ENCODE measurements around the gene KRT27.

The KRT27 gene

DNA sequence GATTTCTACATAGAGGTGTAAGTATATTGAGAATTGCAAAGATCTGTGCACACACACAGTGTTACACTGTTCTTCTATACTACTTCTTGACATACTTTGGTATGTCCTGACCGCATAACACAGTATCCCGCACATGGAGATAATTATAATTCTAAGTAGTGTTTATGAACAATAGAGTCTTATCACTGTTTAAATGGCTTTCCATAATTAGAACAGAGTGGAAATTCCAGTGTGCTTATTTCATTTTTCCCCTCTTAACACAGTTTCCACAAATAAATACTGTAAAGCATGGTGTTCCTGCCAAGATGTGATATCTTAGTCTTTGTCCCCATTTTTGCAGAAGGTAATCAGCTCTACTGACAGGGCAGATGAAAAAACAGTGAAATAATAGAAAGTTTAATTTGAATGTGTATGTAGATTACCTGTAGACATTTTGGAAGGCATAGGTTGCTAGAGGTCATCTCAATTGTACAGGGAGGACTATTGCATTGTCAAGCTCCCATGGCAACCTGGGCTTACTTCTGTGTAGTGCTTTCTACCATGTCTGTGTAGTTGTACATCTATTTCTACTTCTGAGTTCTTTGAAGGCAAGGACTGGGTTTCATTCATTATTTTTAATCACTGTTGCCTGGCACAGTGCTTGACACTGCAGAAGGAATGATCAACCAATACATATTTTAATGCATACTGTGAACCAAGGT is 27.5 kb upstream of the KRT27 start:
- peak; percentile 86 for DNase-seq (ENCODE audit: low read depth)

DNA sequence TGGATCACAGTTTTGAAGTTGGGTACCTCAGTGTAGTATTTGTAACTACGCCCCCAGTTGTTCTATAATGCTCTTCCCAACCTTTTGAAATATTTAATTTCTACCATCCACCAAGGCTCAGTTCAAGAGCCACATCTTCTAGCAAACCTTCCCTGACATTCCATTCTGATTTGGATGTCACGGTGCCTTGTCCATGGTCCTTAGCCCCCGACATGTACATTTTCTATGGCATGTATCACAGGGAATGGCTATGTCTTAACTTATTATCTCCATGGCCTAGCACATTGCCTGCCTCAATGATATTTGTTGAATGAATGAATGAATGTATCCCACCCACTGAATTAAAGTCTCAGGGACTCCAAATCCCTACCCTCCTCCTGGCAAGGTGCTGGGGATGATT is 23.8 kb upstream of the KRT27 start:
- DNase-seq (ENCODE audit: low read depth), result peak; percentile 27

DNA sequence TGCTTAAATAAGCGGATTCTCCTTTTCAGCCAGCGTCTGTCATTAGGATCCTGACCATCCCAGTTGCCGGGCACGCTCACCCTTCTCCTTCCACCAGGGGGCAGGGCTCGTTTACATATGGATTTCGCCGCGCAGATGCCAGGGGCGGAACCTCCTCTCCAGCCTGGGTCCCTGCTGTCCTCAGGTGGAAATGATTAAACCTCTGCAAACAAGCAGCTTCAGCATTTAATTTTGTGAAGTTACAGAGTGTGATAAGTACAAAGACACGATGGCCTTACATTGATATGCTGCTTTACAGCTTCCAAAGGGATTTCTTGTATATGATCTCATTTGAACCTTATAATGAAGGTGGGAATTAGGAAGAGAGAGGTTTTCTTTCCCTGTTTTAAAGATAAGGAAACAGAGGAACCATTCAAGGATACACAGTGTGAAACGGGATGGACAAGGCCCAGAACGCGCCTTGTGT is 21.3 kb upstream of the KRT27 start:
- DNase-seq (ENCODE audit: low read depth), result peak; percentile 79

DNA sequence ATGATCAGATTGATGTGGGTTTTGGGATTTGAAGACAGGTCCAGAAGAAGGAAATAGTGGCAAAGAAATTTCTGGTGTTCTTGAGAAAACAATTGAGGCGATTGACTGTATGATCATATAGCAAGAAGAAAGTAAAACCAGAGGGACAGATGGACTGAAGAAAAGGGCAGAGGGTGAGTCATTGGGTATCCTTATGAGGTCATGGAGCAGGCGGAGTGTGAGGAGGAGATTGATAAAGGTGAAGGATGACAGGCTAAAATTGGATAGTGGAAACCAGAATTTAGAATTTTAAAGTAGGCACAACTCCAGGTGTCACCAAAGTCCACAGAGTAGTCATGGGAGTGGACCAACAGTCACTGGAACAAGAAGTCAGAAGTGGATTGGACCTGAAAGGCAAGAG is 18.8 kb upstream of the KRT27 start:
- DNase-seq (ENCODE audit: low read depth), result no peak

DNA sequence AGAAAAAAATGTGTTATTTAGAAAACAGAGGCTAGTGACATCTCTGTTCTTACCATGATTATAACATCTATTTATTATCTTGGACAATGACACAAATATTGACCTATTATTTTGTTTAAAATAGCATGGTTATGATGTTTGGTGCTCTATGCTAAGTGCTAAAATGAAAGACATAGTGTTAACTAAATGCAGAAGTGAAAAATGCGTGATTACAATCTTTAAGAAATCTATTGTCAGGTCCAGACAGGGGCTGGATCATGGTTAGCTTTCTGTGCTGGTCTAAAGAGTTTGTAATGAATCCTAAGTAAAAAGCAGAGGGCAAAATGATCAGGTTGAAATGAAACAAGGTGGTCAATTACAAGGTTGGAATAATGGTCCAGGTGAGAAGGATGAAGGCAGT is 18.0 kb upstream of the KRT27 start:
- no peak for DNase-seq (ENCODE audit: low read depth)

DNA sequence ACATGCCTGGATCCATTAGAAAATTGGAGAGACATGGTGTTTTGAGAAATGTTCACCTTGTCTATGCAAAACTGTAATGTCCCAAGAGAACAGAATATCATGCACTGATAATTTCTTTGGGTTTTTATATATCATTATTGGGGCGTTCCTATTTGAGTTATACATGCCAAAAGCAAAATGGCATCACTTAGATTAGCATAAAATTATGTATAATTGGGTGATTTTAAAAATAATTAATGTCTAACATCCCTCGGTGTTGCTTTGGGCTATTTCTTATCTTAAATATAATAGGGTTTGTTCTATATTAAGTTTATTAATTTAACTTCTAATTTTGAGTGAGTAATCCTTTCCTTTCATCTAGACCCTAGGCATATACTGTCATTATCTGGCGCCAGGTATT is 17.5 kb upstream of the KRT27 start, which contains the start of gene KRT28:
KRT28 (minus strand) TSS at position 101 of the 400 bp plus-strand sequence; CDS start at position 35, 66 bp downstream.
- DNase-seq (ENCODE audit: low read depth), result no peak

DNA sequence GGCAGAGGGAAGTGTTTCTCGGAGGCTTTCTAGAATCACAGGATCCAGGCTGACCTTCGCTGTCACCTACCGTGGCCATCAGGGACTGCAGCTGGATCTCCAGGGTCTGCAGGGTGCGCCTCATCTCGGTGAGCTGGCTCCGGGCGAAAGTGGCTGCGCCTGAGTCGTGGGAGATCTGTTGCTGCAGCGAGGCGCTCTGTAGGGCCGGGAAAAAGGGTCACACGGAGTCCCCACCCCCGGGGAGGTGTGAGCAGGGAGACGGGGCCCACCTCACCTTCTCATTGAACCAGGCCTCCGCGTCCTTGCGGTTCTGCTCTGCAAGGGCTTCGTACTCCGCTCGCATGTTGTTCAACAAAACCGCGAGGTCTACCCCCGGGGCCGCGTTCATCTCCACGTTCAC is 14.5 kb upstream of the KRT27 start:
- no peak for DNase-seq (ENCODE audit: low read depth)

DNA sequence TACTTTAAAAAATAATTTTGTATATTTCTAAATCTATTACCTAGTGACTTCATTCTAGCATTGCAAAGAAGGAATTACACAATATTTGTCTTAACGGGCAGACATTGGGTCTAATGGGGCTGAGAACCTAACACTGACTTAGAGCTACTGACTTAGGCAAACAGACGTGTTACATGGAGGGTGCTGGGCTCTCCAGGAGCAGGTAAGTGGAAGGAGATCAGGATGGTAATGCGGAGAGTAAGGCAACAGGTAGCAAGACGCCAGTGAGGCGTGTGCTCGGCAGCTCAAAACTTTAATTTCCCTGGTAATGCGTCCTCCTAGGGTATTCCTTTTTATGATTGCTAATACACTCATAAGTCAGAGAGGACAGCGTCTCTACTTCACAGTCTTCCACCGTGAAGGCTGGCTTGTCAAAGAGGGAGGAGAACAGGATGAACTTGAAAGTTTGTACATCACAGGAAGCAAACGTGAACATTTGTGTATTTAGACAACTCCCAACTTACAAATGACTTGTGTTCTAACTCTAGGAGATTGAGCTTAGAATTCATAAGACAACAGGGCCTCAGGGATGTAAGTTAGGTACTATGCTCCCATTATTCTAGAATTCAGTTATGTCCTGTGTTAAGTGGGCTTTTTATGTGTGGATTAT is 12.8 kb upstream of the KRT27 start:
- no peak for DNase-seq (ENCODE audit: low read depth)

DNA sequence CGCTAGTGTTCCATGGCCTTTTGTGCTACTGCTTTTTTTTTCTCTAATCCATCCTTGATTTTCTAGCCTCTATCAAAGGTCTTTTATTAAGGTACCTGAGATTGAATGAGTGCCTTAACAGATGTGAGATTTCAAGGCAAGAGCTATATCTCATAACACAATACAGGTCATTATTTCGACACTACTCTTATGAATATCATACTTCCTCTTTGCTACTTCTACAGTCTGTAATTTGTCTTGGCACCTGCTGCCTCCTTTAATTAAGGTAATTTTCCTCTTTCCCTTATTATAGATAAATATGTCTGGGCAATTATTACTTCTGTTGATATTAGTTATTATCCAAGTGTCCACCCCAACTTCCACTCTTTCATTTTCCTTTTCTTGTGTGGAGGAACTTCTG is 12.1 kb upstream of the KRT27 start:
- DNase-seq (ENCODE audit: low read depth), result no peak

DNA sequence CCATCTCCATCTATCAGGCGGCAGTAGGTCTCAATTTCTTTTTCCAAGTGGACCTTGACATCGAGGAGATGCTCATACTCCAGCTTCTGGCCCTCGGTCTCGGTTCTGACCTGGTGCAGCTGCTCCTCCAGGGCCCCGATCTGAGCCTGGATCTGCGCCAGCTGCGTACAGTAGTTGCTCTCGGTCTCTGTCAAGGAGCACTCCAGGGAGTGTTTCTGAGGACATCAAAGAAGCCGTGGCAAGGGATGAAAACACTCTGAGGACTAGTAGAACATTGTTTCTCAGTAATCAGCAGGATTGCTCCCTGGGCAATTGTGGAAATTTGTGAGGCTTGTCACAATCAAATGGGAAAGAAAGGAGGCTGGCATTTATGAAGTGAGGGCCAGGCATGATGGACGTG is 11.5 kb upstream of the KRT27 start:
- DNase-seq (ENCODE audit: low read depth), result no peak

DNA sequence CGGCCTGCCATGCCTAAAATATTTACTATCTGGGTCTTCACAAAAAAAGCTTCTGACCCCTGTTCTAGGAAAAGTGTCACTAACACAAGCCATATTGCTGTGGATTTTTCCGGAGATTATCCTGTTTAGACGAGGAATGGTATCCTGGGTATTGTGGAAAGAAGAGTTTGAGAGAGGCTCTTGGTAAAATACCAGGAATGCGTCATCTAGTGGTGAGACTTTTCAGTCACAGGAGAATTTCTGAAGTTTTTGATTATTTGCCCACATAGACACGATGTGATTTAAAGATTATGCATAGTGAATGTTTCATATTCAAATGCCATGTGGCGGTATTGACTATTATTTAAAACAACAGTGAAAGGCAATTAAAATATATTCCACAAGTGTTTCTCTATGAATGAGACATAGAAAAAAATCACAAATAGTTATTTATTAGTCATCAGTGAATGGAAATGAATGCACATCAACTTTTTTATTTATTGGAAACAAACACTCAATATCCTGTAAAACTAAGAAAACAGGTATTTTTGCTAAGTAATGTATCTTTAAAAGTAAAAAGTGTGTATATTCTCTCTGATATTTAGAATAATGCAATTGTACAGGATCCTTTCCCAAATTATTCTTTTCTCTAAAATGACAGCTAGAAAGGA is 9.6 kb upstream of the KRT27 start:
- DNase-seq (ENCODE audit: low read depth), result peak; percentile 58

DNA sequence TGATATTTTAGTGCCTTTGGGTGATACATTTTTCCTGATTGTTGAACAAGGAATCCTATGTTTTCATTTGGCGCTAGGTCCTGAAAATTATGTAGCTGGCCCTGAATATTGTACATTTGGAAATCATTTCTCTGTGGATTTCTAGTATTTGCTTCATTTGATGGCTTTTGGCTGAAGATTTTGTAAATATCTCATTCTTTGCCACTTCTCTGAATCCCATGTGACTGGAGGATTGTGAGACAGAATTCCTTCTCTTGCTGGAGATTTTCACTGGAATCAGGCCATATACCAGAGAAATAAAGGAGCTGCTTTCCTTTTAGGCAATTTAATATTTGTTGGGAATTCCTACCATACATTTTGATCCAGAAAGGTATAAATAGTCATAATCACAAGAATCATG is 8.8 kb upstream of the KRT27 start:
- no peak for DNase-seq (ENCODE audit: low read depth)

DNA sequence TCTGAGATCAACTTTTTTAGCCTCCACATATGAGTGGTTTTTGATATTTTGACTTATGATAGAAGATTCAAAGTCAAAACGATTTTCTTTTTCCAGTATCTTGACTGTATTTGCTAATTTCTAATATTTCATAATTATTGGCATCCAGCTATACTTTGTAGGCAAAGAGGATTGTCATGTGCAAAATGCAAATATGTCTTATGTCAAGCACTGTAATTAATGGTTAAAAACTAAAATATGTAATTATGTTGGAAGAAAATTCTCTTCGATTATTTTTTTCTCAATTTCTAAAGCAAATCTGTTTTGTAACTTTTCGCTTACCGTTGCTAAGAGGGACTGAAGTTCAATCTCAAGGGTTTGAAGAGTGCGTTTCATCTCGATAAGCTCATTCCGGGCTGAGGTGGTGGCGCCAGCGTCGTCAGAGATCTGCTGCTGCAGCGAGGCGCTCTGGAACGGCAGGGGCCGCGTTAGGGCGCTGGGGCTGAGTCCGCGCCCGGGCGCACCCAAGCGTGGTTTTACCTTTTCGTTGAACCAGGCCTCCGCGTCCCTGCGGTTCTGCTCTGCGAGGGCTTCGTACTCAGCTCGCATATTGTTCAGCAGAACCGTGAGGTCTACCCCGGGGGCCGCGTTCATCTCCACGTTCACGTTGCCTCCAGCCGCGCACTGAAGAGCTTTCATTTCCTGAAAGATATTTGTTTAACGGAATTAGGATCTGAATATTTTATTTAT is 3.0 kb downstream of the KRT27 start:
- DNase-seq (ENCODE audit: low read depth), result no peak

DNA sequence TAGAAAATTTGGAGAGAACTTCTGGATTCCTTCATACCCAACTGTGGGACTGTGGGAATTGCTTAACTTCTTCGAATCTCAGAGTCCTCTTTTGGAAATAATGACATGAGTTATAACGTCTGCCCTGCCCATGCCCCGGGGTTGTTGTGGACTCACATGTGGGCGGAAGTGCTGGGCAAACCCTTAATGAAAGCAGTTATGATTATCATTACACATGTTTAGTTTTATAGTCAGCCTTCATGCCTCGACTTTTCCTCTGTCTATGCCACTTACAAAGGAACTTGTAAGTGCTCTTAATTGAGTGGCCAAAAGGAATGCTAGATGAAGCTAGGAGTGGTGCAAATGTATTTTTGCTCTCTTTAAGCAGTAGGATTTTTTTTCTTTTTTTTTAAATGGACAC is 3.9 kb downstream of the KRT27 start:
- no peak for DNase-seq (ENCODE audit: low read depth)

DNA sequence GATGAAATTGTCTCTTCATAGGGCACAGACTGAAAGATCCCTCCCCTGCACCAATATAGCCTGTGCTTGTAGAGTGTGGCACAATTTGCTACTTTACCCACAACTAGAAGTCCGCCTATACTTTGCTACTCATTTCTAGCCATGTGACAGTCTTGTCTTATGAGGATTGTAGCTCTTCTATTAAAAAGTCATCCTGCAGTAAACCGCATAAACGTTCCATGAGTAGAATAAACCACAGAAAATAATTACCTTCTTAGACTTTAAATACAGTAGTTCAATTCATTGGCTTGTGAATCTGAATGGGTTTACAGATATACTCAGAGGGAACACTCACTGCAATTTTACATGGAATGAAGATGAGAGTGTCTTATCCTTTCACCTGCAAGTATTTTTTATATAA is 4.4 kb downstream of the KRT27 start:
- DNase-seq (ENCODE audit: low read depth), result no peak

DNA sequence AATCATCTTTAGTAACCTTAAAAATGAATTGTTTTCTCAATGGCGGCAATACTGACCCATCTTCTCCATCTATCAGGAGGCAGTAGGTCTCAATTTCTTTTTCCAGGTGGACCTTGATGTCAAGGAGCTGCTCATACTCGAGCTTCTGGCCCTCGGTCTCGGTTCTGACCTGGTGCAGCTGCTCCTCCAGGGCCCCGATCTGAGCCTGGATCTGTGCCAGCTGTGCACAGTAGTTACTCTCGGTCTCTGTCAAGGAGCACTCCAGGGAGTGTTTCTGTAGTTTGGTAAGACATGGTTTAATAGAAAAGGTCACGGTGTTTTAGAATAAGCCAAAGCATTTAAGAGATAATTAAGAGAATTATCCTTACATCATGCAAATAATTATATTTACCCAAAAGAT is 4.9 kb downstream of the KRT27 start:
- no peak for DNase-seq (ENCODE audit: low read depth)

DNA sequence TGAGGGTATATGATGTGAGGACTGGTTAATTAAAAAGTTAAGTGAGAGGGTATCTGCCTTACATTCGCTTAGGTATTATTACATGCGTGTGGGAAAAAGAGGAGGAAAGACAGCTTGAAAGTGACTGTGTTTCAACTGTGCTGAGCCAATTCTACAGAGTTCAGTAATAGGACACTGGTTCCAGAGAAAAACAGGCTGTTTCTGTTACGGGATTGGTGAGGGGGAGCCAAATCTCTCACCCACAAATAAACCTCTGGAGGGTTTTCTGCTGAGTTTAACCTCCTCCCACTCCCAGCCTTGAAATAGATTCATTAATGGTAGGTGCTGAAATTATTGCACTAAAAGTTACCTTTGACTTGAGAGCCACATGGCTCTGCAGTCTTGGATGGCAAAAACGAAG is 6.4 kb downstream of the KRT27 start:
- no peak for DNase-seq (ENCODE audit: low read depth)

DNA sequence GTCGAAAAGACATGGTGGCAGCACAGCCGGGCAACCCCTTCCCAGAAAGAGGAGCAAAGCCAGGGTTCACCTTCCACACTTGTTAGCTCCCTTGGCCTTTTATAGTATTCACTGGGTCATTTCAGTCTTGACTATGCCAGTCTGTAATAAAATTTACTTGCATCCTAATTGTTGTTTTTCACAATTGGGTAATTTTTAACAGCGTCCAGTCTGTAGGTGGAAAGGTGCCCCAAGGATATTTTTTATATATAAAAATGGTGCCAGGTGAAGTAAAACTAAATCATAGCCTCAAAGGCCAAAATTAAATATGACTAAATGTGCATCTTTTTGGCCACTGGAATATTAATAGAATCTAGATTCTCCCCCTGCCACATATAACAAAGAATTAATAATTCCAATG is 10.2 kb downstream of the KRT27 start, which contains the start of gene KRT26:
KRT26 (minus strand) TSS at position 101 of the 400 bp plus-strand sequence; CDS start at position 13, 88 bp downstream.
- DNase-seq (ENCODE audit: low read depth), result no peak

DNA sequence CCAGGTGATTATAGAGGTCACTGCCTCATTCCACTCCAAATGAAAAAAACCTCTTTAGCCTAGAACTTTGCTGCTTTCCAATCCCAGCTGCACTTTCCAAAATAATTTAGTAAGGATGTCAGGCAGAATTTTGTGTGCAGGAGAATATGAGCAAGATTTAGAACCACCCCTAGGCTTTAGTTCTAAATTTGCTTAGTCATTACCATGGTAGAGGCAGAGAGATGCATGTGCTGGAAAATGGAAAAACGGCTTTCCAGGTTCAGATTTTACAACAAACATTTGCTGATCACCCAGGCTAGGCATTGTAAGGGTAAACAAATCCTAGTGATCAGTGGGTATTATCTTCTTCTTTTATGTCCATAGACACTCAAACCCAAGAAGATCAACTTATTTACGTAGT is 16.7 kb downstream of the KRT27 start:
- DNase-seq (ENCODE audit: low read depth), result no peak

DNA sequence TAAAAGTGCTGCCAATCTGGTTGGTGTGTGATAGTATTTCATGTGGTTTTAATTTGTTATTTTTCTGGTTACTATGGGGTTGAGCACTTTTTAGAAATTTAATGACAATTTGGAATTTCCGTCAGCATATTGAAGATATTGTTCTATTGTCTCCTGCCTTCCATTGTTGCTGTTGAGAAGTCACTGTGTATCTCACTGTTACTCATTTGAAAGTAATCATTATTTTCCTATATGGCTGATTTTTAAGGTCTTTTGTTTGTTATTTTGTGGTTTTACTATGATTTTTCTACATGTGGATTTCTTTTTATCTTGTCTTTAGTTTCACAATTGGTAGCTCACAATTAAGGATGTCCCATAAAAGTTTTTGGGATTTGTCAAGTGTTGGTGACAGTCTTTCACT is 18.6 kb downstream of the KRT27 start:
- no peak for DNase-seq (ENCODE audit: low read depth)

DNA sequence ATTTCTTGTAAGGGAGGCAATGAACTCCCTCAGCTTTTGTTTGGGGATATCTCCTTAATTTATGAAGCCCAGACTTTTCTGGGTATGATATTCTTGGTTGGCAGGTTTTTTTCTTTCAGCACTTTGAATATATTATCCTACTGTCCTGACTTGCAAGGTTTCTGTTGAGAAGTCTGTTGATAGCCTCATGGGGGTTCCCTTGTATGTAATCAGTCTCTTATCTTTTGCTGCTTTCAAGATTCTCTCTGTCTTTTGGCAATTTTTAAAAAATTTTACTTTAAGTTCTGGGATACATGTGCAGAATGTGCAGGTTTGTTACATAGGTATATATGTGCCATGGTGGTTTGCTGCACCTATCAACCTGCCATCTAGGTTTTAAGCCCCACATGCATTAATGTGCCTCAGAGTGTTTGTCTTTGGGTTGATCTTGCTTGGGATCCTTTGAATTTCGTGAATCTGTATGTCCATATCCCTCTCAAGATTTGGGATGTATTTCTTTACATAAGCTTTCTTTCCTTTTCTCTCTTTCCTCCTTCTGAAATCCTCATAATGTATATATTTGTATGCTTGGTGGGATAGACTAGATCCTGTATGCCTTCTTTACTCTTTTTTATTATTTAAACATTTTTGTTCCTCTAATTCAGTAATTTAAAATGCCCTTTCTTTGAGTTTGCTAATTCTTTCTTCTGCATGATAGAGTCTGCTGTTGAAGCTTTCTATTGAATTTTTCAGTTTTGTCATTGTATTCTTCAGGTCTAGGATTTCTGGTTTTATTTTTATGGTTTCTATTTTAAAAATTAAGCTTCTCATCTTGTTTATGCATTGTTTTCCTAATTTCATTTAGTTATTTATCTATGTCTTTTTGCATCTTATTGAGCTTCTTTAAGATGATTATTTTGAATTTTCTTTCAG is 22.0 kb downstream of the KRT27 start:
- no peak for DNase-seq (ENCODE audit: low read depth)
